ENCODE results near the gene OR10J5.
"Not testable (repeated sequence)": the region's sequence is repeated elsewhere in the genome, so short reads cannot be mapped to it uniquely, and the experiment has no call there.

OR10J5 gene

DNA sequence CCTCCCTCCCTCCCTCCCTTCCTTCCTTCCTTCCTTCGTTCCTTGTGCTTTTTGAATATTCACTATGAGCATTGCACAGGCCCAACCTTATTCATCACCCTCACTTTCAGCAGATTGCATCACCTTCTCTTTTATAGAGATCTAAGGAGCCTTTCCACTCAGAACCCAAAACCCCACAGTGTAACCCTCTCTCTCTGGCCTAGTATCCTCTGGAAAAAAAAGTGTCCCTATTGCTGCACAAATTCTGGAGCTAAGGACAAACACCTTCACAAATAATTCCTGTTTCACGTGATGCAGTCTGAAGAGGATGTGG is 25.6 kb downstream of the OR10J5 start:
- Histone ChIP-seq H3K27me3 (ENCODE audit: insufficient read depth, low read length) (no peaks in the 10 kb centered on the region), H3K4me1 (ENCODE audit: insufficient read depth, low read length) (no peaks in the 10 kb centered on the region), H2AFZ (ENCODE audit: low read depth, low read length) (no peak overlapping the region), H3K4me3 (ENCODE audit: low read length) (no peak overlapping the region), H3K36me3 (ENCODE audit: insufficient read depth, low read length) (no peaks in the 10 kb centered on the region), H3K9me3 (ENCODE audit: low read length) (no peaks in the 10 kb centered on the region)

DNA sequence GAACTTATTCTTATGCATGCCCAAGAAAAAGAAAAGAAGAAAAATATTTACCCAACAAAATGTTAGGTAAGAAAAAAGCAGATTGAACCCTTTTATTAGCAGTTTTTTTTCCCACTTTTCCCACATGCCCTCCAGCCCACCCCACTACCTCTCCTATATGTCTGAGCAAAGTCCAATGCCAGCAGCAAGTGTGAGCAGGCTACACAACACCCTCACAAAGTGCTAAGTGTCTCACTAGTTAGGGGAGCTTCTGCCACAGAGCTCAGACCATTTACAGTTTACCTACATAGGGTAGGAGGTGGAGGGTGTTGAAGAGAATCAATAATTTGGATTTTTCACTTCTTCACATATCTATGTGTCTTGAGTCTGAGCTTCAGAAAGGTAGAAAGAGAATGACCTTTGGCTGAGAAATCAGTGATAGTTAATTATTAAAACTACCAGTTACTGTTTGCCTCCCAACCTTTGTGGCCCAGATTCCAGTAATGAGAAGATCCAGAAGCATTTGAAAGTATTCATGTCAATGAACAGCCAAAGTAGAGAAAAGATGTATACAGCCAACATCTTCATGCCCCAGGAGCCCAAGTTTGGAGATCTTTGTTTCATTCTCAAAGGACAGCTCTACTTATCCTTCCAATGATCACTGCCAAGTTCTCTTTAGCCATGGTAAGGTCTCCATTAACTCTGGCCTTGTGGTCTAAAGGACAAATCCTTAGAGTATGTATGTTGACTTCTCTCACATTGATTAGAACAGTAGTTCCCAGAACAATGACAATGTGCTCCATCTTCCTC is 26.2 kb downstream of the OR10J5 start:
- no peaks in the 10 kb centered on the region for H3K4me1 ChIP-seq (ENCODE audit: insufficient read depth, low read length)
- H2AFZ ChIP-seq (ENCODE audit: low read depth, low read length): no peak overlapping the region
- H3K4me3 ChIP-seq (ENCODE audit: low read length): no peak overlapping the region
- H3K36me3 ChIP-seq (ENCODE audit: insufficient read depth, low read length): no peaks in the 10 kb centered on the region
- no peaks in the 10 kb centered on the region for H3K9me3 ChIP-seq (ENCODE audit: low read length)
- H3K27me3 ChIP-seq (ENCODE audit: insufficient read depth, low read length): no peaks in the 10 kb centered on the region

DNA sequence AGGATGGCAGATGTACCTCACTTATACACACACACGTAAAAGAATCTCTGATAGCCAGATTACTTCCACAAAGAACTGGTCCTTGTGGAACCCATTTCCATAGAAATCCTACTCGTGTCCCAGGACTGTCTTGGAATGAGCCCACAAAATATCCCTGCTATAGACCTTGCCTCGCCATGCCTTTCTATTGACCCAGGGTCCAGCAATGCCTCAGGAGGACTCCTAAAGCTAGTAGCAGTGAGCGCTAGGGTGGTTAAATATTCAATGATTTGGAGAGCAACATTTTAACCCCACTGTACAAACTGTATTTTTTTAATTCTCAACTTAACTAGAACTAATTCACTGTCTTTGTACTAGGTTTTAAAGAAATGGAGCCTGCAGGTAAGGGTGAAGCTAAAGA is 26.9 kb downstream of the OR10J5 start:
- no peaks in the 10 kb centered on the region for H3K36me3 ChIP-seq (ENCODE audit: insufficient read depth, low read length)
- no peak overlapping the region for H3K4me3 ChIP-seq (ENCODE audit: low read length)
- H3K9me3 ChIP-seq (ENCODE audit: low read length): no peaks in the 10 kb centered on the region
- no peak overlapping the region for H2AFZ ChIP-seq (ENCODE audit: low read depth, low read length)
- no peaks in the 10 kb centered on the region for H3K27me3 ChIP-seq (ENCODE audit: insufficient read depth, low read length)
- H3K4me1 ChIP-seq (ENCODE audit: insufficient read depth, low read length): no peaks in the 10 kb centered on the region

DNA sequence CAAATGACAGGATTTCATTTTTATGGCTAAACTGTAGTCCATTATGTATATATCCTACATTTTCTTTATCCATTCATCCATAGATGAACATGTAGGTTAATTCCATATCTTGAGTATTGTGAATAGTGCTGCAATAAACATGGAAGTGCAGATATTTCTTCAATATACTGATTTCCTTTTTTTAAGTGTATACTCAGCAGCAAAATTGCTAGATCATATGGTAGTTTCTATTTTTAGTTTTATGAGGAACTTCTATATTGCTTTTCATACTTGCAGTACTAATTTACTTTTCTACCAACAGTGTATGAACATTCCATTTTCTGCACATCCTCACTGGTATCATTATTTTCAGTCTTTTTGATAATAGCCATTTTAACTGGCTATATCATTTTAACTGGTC is 30.1 kb downstream of the OR10J5 start:
- Histone ChIP-seq H3K36me3 (ENCODE audit: insufficient read depth, low read length) (no peaks in the 10 kb centered on the region), H2AFZ (ENCODE audit: low read depth, low read length) (no peak overlapping the region), H3K9me3 (ENCODE audit: low read length) (no peaks in the 10 kb centered on the region), H3K4me3 (ENCODE audit: low read length) (no peak overlapping the region), H3K27me3 (ENCODE audit: insufficient read depth, low read length) (no peaks in the 10 kb centered on the region), H3K4me1 (ENCODE audit: insufficient read depth, low read length) (no peaks in the 10 kb centered on the region)

DNA sequence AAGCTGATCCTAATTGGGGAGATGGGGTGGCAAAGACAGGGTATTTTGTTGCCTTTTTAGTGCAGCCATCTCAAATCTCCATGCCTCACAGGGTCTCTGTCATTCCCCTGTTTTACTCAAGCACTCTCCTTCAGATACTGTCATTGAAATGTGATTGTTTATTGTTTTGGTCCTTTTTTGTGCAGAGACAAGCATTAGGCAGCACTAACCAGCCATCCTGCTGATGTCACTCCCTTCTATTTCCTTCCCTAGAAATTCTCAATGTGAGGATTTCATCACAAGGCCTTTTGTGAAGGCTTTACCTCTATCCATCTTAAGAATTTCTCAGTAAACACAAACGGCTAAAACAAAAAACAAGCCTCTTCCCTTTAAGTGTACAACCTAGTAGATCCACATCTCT is 34.7 kb downstream of the OR10J5 start:
- Histone ChIP-seq H3K9me3 (ENCODE audit: low read length) (no peaks in the 10 kb centered on the region), H3K4me3 (ENCODE audit: low read length) (no peak overlapping the region), H3K4me1 (ENCODE audit: insufficient read depth, low read length) (no peaks in the 10 kb centered on the region), H3K36me3 (ENCODE audit: insufficient read depth, low read length) (no peaks in the 10 kb centered on the region), H3K27me3 (ENCODE audit: insufficient read depth, low read length) (no peaks in the 10 kb centered on the region), H2AFZ (ENCODE audit: low read depth, low read length) (no peak overlapping the region)

DNA sequence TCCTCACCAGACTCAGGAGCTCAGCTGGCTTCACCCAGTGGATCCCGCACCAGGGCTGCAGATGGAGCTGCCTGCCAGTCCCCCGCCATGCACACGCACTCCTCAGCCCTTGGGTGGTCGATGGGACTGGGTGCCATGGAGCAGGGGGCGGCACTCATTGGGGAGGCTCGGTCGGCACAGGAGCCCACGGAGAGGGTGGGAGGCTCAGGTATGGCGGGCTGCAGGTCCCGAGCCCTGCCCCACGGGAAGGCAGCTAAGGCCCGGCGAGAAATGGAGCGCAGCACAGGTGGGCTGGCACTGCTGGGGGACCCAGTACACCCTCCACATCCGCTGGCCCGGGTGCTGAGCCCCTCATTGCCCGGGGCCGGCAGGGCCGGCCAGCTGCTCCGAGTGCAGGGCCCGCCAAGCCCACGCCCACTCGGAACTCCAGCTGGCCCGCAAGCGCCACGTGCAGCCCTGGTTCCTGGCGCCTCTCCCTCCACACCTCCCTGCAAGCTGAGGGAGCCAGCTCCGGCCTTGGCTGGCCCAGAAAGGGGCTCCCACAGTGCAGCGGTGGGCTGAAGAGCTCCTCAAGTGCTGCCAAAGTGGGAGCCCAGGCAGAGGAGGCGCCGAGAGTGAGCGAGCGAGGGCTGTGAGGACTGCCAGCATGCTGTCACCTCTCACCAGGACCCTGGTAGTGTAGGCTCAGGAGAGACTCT is 41.1 kb downstream of the OR10J5 start:
- H2AFZ ChIP-seq (ENCODE audit: low read depth, low read length); H3K27me3 ChIP-seq (ENCODE audit: insufficient read depth, low read length); H3K36me3 ChIP-seq (ENCODE audit: insufficient read depth, low read length); H3K9me3 ChIP-seq (ENCODE audit: low read length); H3K4me3 ChIP-seq (ENCODE audit: low read length); H3K4me1 ChIP-seq (ENCODE audit: insufficient read depth, low read length): not testable (repeated sequence)

DNA sequence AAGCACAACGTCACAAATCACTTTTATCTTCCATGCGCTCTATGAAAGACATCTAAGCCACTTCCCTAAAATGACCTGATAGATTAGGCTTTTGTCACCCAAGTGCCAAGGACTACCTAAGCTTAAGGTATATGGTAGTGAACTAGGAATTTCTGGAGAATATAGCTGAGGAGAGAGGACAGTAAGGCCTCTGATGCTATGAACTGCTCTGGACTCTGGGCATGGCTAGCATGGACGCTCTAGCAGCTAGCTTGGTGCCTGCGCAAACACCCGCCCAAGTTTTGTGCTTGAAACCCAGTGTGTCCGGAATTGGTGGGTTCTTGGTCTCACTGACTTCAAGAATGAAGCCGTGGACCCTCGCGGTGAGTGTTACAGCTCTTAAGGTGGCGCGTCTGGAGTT is 42.5 kb downstream of the OR10J5 start:
- Histone ChIP-seq H2AFZ (ENCODE audit: low read depth, low read length) (no peak overlapping the region), H3K9me3 (ENCODE audit: low read length) (no peaks in the 10 kb centered on the region), H3K4me3 (ENCODE audit: low read length) (no peak overlapping the region), H3K4me1 (ENCODE audit: insufficient read depth, low read length) (no peaks in the 10 kb centered on the region), H3K27me3 (ENCODE audit: insufficient read depth, low read length) (no peaks in the 10 kb centered on the region), H3K36me3 (ENCODE audit: insufficient read depth, low read length) (no peaks in the 10 kb centered on the region)

DNA sequence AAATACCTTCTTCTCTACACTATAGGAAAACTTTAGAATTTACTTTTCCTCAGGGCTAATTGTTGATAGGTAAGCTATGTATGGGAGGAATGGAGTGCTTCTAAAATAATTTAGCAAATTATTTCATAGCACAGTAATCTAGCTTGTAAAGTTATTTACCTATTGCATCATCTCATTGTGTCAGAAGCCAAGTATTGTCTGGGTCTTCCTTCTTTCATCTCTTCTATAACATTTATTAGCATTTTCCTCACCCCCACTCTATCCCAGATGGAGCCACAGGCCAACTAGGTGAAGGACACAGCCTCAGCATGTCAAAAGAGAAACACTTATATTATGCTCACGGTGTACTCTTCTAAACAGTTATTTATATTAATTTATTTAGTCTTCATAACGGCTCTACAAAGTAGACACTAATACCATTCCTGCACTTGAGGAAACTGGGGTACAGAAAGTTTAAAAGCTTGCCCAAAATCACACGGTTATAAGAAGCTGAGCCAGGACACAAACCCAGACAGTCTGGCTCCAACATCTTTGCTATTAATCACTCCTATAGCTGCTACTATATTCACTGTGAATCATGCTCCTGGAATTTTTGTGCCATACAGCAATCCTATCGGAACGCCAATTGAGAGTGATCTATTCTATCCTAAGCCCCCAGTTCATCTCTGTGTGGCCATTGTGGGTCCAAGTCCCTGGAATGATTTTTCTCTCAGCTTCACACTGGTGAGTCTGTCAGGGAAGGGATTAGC is 43.1 kb downstream of the OR10J5 start:
- H3K9me3 ChIP-seq (ENCODE audit: low read length): no peaks in the 10 kb centered on the region
- H3K36me3 ChIP-seq (ENCODE audit: insufficient read depth, low read length): no peaks in the 10 kb centered on the region
- H3K27me3 ChIP-seq (ENCODE audit: insufficient read depth, low read length): no peaks in the 10 kb centered on the region
- H3K4me1 ChIP-seq (ENCODE audit: insufficient read depth, low read length): no peaks in the 10 kb centered on the region
- H2AFZ ChIP-seq (ENCODE audit: low read depth, low read length): no peak overlapping the region
- no peak overlapping the region for H3K4me3 ChIP-seq (ENCODE audit: low read length)

Measured in neuron (in vitro differentiated cells).